ENCODE results near the gene AHCY.
"Not testable (repeated sequence)": the region's sequence is repeated elsewhere in the genome, so short reads cannot be mapped to it uniquely, and the experiment has no call there.

Gene AHCY

GRCh38 chr20:34330861-34331544, 27.8 kb upstream of the AHCY start:
- H3K79me2 ChIP-seq (ENCODE audit: control insufficient read depth, insufficient read depth, low read length, poor library complexity); H4K12ac ChIP-seq (ENCODE audit: low read depth, low read length); H2BK120ac ChIP-seq (ENCODE audit: insufficient read depth, low read length, poor library complexity); H3K9me3 ChIP-seq (ENCODE audit: insufficient read depth, low read depth, low read length); H2AK5ac ChIP-seq (ENCODE audit: low read length); H3K4me3 ChIP-seq (ENCODE audit: low read depth, low read length); H3K14ac ChIP-seq (ENCODE audit: low read length); H3K4ac ChIP-seq (ENCODE audit: low read depth, low read length); H4K91ac ChIP-seq (ENCODE audit: low read depth, low read length); H3K27ac ChIP-seq (ENCODE audit: low read depth, low read length); H2BK5ac ChIP-seq (ENCODE audit: low read depth, low read length, poor library complexity); H2AFZ ChIP-seq (ENCODE audit: insufficient read depth, low read length, poor library complexity); H3K27me3 ChIP-seq (ENCODE audit: insufficient read depth, low read length); DNase-seq; H3K9ac ChIP-seq (ENCODE audit: low read length); H3K4me2 ChIP-seq (ENCODE audit: low read length); H4K8ac ChIP-seq (ENCODE audit: low read depth, low read length); H3K23ac ChIP-seq (ENCODE audit: low read length); H2BK12ac ChIP-seq (ENCODE audit: low read length); H3K79me1 ChIP-seq (ENCODE audit: low read length); H3K18ac ChIP-seq (ENCODE audit: low read length); H3K36me3 ChIP-seq (ENCODE audit: control insufficient read depth in 1 of 2, insufficient read depth in 2 of 2, low read length in 2 of 2): not testable (repeated sequence)
- H3K4me1 ChIP-seq (ENCODE audit: control insufficient read depth in 1 of 2, insufficient read depth in 2 of 2, low read length in 2 of 2): peaks cover 8 to 13% of the 10 kb centered on the region in 2 experiments
- no CpG with 5 or more reads among the region's 15 CpGs for WGBS (ENCODE audit: extremely low coverage, insufficient coverage, insufficient read length)

GRCh38 chr20:34328928-34329677, 25.9 kb upstream of the AHCY start:
- Histone ChIP-seq H3K4me1 (ENCODE audit: control insufficient read depth in 1 of 2, insufficient read depth in 2 of 2, low read length in 2 of 2) (peaks cover 0 to 3% of the 10 kb centered on the region in 2 experiments), H2BK12ac (ENCODE audit: low read length) (no peak overlapping the region), H4K12ac (ENCODE audit: low read depth, low read length) (no peak overlapping the region), H3K36me3 (ENCODE audit: control insufficient read depth in 1 of 2, insufficient read depth in 2 of 2, low read length in 2 of 2) (no peaks in the 10 kb centered on the region), H3K27me3 (ENCODE audit: insufficient read depth, low read length) (no peaks in the 10 kb centered on the region), H2AFZ (ENCODE audit: insufficient read depth, low read length, poor library complexity) (no peak overlapping the region), H2BK120ac (ENCODE audit: insufficient read depth, low read length, poor library complexity) (no peak overlapping the region), H2AK5ac (ENCODE audit: low read length) (no peak overlapping the region), H3K23ac (ENCODE audit: low read length) (no peak overlapping the region), H3K14ac (ENCODE audit: low read length) (no peak overlapping the region), H3K4me2 (ENCODE audit: low read length) (no peak overlapping the region), H3K4me3 (ENCODE audit: low read depth, low read length) (no peak overlapping the region), H3K9me3 (ENCODE audit: insufficient read depth, low read depth, low read length) (no peaks in the 10 kb centered on the region), H3K79me2 (ENCODE audit: control insufficient read depth, insufficient read depth, low read length, poor library complexity) (no peaks in the 10 kb centered on the region), H3K27ac (ENCODE audit: low read depth, low read length) (no peak overlapping the region), H3K79me1 (ENCODE audit: low read length) (no peaks in the 10 kb centered on the region), H4K91ac (ENCODE audit: low read depth, low read length) (no peak overlapping the region), H3K9ac (ENCODE audit: low read length) (no peak overlapping the region), H4K8ac (ENCODE audit: low read depth, low read length) (no peak overlapping the region), H3K4ac (ENCODE audit: low read depth, low read length) (no peak overlapping the region), H2BK5ac (ENCODE audit: low read depth, low read length, poor library complexity) (no peak overlapping the region), H3K18ac (ENCODE audit: low read length) (no peak overlapping the region)
- no CpG with 5 or more reads among the region's 9 CpGs for WGBS (ENCODE audit: extremely low coverage, insufficient coverage, insufficient read length)
- DNase-seq: no peak

- H3K23ac ChIP-seq (ENCODE audit: low read length); DNase-seq; H3K9ac ChIP-seq (ENCODE audit: low read length); H3K27ac ChIP-seq (ENCODE audit: low read depth, low read length); H2AK5ac ChIP-seq (ENCODE audit: low read length); H2AFZ ChIP-seq (ENCODE audit: insufficient read depth, low read length, poor library complexity); H3K14ac ChIP-seq (ENCODE audit: low read length); H3K18ac ChIP-seq (ENCODE audit: low read length); H2BK5ac ChIP-seq (ENCODE audit: low read depth, low read length, poor library complexity); H3K4ac ChIP-seq (ENCODE audit: low read depth, low read length); H3K27me3 ChIP-seq (ENCODE audit: insufficient read depth, low read length); H4K8ac ChIP-seq (ENCODE audit: low read depth, low read length); H3K79me1 ChIP-seq (ENCODE audit: low read length); H3K79me2 ChIP-seq (ENCODE audit: control insufficient read depth, insufficient read depth, low read length, poor library complexity); H3K4me3 ChIP-seq (ENCODE audit: low read depth, low read length); H3K4me2 ChIP-seq (ENCODE audit: low read length); H4K12ac ChIP-seq (ENCODE audit: low read depth, low read length); H3K9me3 ChIP-seq (ENCODE audit: insufficient read depth, low read depth, low read length); H2BK12ac ChIP-seq (ENCODE audit: low read length); H3K36me3 ChIP-seq (ENCODE audit: control insufficient read depth in 1 of 2, insufficient read depth in 2 of 2, low read length in 2 of 2); H4K91ac ChIP-seq (ENCODE audit: low read depth, low read length); H3K4me1 ChIP-seq (ENCODE audit: control insufficient read depth in 1 of 2, insufficient read depth in 2 of 2, low read length in 2 of 2); H2BK120ac ChIP-seq (ENCODE audit: insufficient read depth, low read length, poor library complexity): not testable (repeated sequence)
- WGBS (ENCODE audit: extremely low coverage, insufficient coverage, insufficient read length): no CpG with 5 or more reads among the region's 4 CpGs
These were observed 25.1 kb upstream of the AHCY start for GRCh38 chr20:34328207-34328606.

- Histone ChIP-seq H3K4me3 (ENCODE audit: low read depth, low read length) (no peak overlapping the region), H4K12ac (ENCODE audit: low read depth, low read length) (no peak overlapping the region), H3K36me3 (ENCODE audit: control insufficient read depth in 1 of 2, insufficient read depth in 2 of 2, low read length in 2 of 2) (no peaks in the 10 kb centered on the region), H3K4me2 (ENCODE audit: low read length) (no peak overlapping the region), H3K27ac (ENCODE audit: low read depth, low read length) (no peak overlapping the region), H2BK12ac (ENCODE audit: low read length) (no peak overlapping the region), H3K27me3 (ENCODE audit: insufficient read depth, low read length) (no peaks in the 10 kb centered on the region), H3K9me3 (ENCODE audit: insufficient read depth, low read depth, low read length) (no peaks in the 10 kb centered on the region), H2AFZ (ENCODE audit: insufficient read depth, low read length, poor library complexity) (peak overlapping the region; percentile 3), H3K79me2 (ENCODE audit: control insufficient read depth, insufficient read depth, low read length, poor library complexity) (no peaks in the 10 kb centered on the region), H2AK5ac (ENCODE audit: low read length) (no peak overlapping the region), H4K91ac (ENCODE audit: low read depth, low read length) (no peak overlapping the region), H3K18ac (ENCODE audit: low read length) (no peak overlapping the region), H3K4ac (ENCODE audit: low read depth, low read length) (no peak overlapping the region), H2BK5ac (ENCODE audit: low read depth, low read length, poor library complexity) (no peak overlapping the region), H3K14ac (ENCODE audit: low read length) (no peak overlapping the region), H3K4me1 (ENCODE audit: control insufficient read depth in 1 of 2, insufficient read depth in 2 of 2, low read length in 2 of 2) (peaks cover 5 to 6% of the 10 kb centered on the region in 2 experiments), H4K8ac (ENCODE audit: low read depth, low read length) (no peak overlapping the region), H3K79me1 (ENCODE audit: low read length) (no peaks in the 10 kb centered on the region), H2BK120ac (ENCODE audit: insufficient read depth, low read length, poor library complexity) (no peak overlapping the region), H3K23ac (ENCODE audit: low read length) (no peak overlapping the region), H3K9ac (ENCODE audit: low read length) (no peak overlapping the region)
- no peak for DNase-seq
- no CpG with 5 or more reads among the region's 2 CpGs for WGBS (ENCODE audit: extremely low coverage, insufficient coverage, insufficient read length)
These were observed 21.4 kb upstream of the AHCY start for GRCh38 chr20:34324541-34324940.
